IMR-90 (cell line): ENCODE results near the gene TMEM54. TPM values are rescaled to one million over a fixed set of nuclear protein-coding genes. Genes with fewer than 3 reads are reported as not detected.
"Not testable (repeated sequence)": the region's sequence is repeated elsewhere in the genome, so short reads cannot be mapped to it uniquely, and the experiment has no call there.

Experiments
- ATAC-seq: fragments of 200-7000 bp; cut with Tn5 transposase; 2 replicates; pipeline ENCODE4 v1.9.1; 2020; ENCODE audit warnings: low read depth, mild to moderate bottlenecking, moderate library complexity
- BruUV-seq: library from RNA; stranded (reverse); fragments of 400-500 nt; replicated peaks from 2 replicates; lab custom pipeline; 2021; lab: Mats Ljungman, UMichigan
- CTCF ChIA-PET: fragments of 300-600 bp; formaldehyde crosslinking; extraction: SDS; loops from one replicate; lab custom pipeline; 2021; ENCODE audit warnings: antibody characterized with exemption; lab: Yijun Ruan, JAX
- POLR2A ChIA-PET: fragments of 300-600 bp; sonication (Branson Sonifier 250); formaldehyde crosslinking; loops from one replicate; lab custom pipeline; 2022; ENCODE audit warnings: antibody characterized with exemption; ENCODE audit not compliant: unreplicated experiment; lab: Charles Lee
- DNase-seq: peaks from one replicate; pipeline ENCODE4 v3.0.0; 2013
- H2AFZ ChIP-seq: replicated peaks from 2 replicates; pipeline ENCODE3; 2013; ENCODE audit warnings: low read length, mild to moderate bottlenecking; ENCODE audit not compliant: poor library complexity
- H2AK5ac ChIP-seq: 2 replicates; pipeline ENCODE4 v1.6.1; 2013; ENCODE audit warnings: low read depth, low read length, inconsistent platforms
- H2AK9ac ChIP-seq: replicated peaks from 2 replicates; pipeline ENCODE3; 2013; ENCODE audit warnings: mild to moderate bottlenecking, low read depth, low read length, moderate library complexity; ENCODE audit not compliant: poor library complexity
- H2BK120ac ChIP-seq: 2 replicates; pipeline ENCODE4 v1.6.1; 2013; ENCODE audit warnings: low read depth, low read length, inconsistent platforms
- H2BK15ac ChIP-seq: 3 replicates; pipeline ENCODE4 v1.6.1; 2013; ENCODE audit warnings: low read depth, low read length, inconsistent platforms
- H2BK20ac ChIP-seq: 2 replicates; pipeline ENCODE4 v1.6.1; 2013; ENCODE audit warnings: low read depth, mild to moderate bottlenecking, inconsistent platforms, low read length, moderate library complexity
- H2BK5ac ChIP-seq: 2 replicates; pipeline ENCODE4 v1.6.1; 2013; ENCODE audit warnings: mild to moderate bottlenecking, low read depth, low read length, inconsistent platforms; ENCODE audit not compliant: poor library complexity, severe bottlenecking
- H3K14ac ChIP-seq: replicated peaks from 2 replicates; pipeline ENCODE4 v1.6.1; 2013; ENCODE audit warnings: low read depth, low read length, inconsistent platforms
- H3K18ac ChIP-seq: 2 replicates; pipeline ENCODE4 v1.6.1; 2013; ENCODE audit warnings: low read depth, low read length, control low read depth
- H3K23ac ChIP-seq: 2 replicates; pipeline ENCODE4 v1.6.1; 2013; ENCODE audit warnings: low read depth, low read length, inconsistent platforms
- H3K27ac ChIP-seq: 2 replicates; pipeline ENCODE4 v1.5.1; 2013; ENCODE audit warnings: mild to moderate bottlenecking, control low read depth, low read length; ENCODE audit not compliant: insufficient read depth
- H3K27me3 ChIP-seq: 2 replicates; pipeline ENCODE4 v1.6.1; 2013; ENCODE audit warnings: low read length; ENCODE audit not compliant: control insufficient read depth, insufficient read depth
- H3K36me3 ChIP-seq: 2 replicates; pipeline ENCODE4 v1.6.1; 2013; ENCODE audit warnings: low read length, mixed read lengths; ENCODE audit not compliant: control insufficient read depth, insufficient read depth
- H3K4ac ChIP-seq: 2 replicates; pipeline ENCODE4 v1.6.1; 2013; ENCODE audit warnings: low read depth, low read length, inconsistent platforms
- H3K4me1 ChIP-seq: 2 replicates; pipeline ENCODE4 v1.6.1; 2013; ENCODE audit warnings: low read length, mixed read lengths; ENCODE audit not compliant: control insufficient read depth, insufficient read depth
- H3K4me2 ChIP-seq: 2 replicates; pipeline ENCODE4 v1.6.1; 2013; ENCODE audit warnings: low read depth, mild to moderate bottlenecking, control low read depth, low read length, moderate library complexity
- H3K4me3 ChIP-seq: 2 replicates; pipeline ENCODE4 v1.5.1; 2013; ENCODE audit warnings: low read depth, mild to moderate bottlenecking, control low read depth, low read length, moderate library complexity; ENCODE audit not compliant: insufficient read depth
- H3K56ac ChIP-seq: 2 replicates; pipeline ENCODE4 v1.6.1; 2013; ENCODE audit warnings: low read length, inconsistent platforms; ENCODE audit not compliant: insufficient read depth; ENCODE audit errors: extremely low read depth
- H3K79me1 ChIP-seq, 2 experiments: 2 replicates each; pipeline ENCODE4 v1.6.1; 2013; ENCODE audit warnings: low read length in 2 of 2, inconsistent platforms in 1 of 2, low read depth in 1 of 2
- H3K9ac ChIP-seq: 2 replicates; pipeline ENCODE4 v1.6.1; 2013; ENCODE audit warnings: low read depth, low read length, control low read depth
- H3K9me1 ChIP-seq: 2 replicates; pipeline ENCODE4 v1.6.1; 2013; ENCODE audit warnings: low read length, inconsistent platforms; ENCODE audit not compliant: insufficient read depth
- H3K9me3 ChIP-seq: 2 replicates; pipeline ENCODE4 v1.6.1; 2013; ENCODE audit warnings: low read length; ENCODE audit not compliant: control insufficient read depth, insufficient read depth
- H4K20me1 ChIP-seq: 2 replicates; pipeline ENCODE4 v1.6.1; 2013; ENCODE audit warnings: low read length, inconsistent platforms; ENCODE audit not compliant: insufficient read depth
- H4K5ac ChIP-seq: 2 replicates; pipeline ENCODE4 v1.6.1; 2013; ENCODE audit warnings: mild to moderate bottlenecking, low read depth, low read length, control low read depth
- H4K8ac ChIP-seq, 2 experiments: 2 replicates each; pipeline ENCODE4 v1.6.1; 2013; ENCODE audit warnings: low read depth in 2 of 2, low read length in 2 of 2, control low read depth in 1 of 2, inconsistent platforms in 1 of 2
- H4K91ac ChIP-seq: 2 replicates; pipeline ENCODE4 v1.6.1; 2013; ENCODE audit warnings: low read depth, low read length, inconsistent platforms; ENCODE audit not compliant: insufficient read depth
- WGBS, 2 experiments: methylation state at CpG; one replicate each; pipeline versions ENCODE4 v1.1.5 to v1.1.7; 2013; ENCODE audit warnings: missing lambda C conversion rate in 2 of 2; ENCODE audit not compliant: insufficient read length in 1 of 2; ENCODE audit errors: extremely low coverage in 2 of 2; 5-methylcytosine and 5-hydroxymethylcytosine counted together
- dilution Hi-C: fragments of 300-500 bp; cut with HindIII; formaldehyde crosslinking; loops from one replicate; pipeline ENCODE4 v1.14.3; 2018; ENCODE audit warnings: low sequenced_read_pairs; ENCODE audit not compliant: unreplicated experiment
- in situ Hi-C: fragments of 300-500 bp; cut with MboI; formaldehyde crosslinking; loops from 3 replicates; pipeline ENCODE4 v1.14.3; 2019; ENCODE audit warnings: low sequenced_read_pairs, inconsistent platforms, mixed read lengths
- intact Hi-C: fragments of 100-400 bp; cut with micrococcal nuclease; formaldehyde crosslinking; loops from 2 replicates; pipeline ENCODE4 v1.10.0; 2022
- polyA plus RNA-seq, 3 experiments: library from polyadenylated mRNA; depleted of rRNA; stranded (reverse); fragments of >200 nt; gene quantifications; 2 replicates each; pipeline ENCODE4 v1.2.3, GENCODE V29; 2012; ENCODE audit warnings: low replicate concordance in 1 of 3
- total RNA-seq: library from RNA; depleted of rRNA; stranded (reverse); fragments of >200 nt; gene quantifications from 2 replicates; pipeline ENCODE4 v1.2.3, GENCODE V29; 2012

The TMEM54 gene
- total and polyA plus RNA-seq, 2 of the 4 experiments (the other 2 are of a cell fraction), result 25.5 to 75.2 TPM

- H2BK20ac ChIP-seq, H3K36me3 ChIP-seq, H4K5ac ChIP-seq, H3K27ac ChIP-seq, H3K18ac ChIP-seq, H4K91ac ChIP-seq, dilution Hi-C loops, H2BK5ac ChIP-seq, H3K9me1 ChIP-seq, H2AK5ac ChIP-seq, H3K14ac ChIP-seq, intact Hi-C loops, H2AFZ ChIP-seq, H2BK120ac ChIP-seq, BruUV-seq, H4K20me1 ChIP-seq, H2AK9ac ChIP-seq, H3K9me3 ChIP-seq, ATAC-seq, DNase-seq, H3K23ac ChIP-seq, H2BK15ac ChIP-seq, H3K4me3 ChIP-seq, H4K8ac ChIP-seq, H3K56ac ChIP-seq, H3K79me1 ChIP-seq, H3K27me3 ChIP-seq, POLR2A ChIA-PET, H3K4me2 ChIP-seq, H3K4me1 ChIP-seq, H3K4ac ChIP-seq, H3K9ac ChIP-seq, in situ Hi-C loops: not testable (repeated sequence)
- CTCF ChIA-PET, result interaction anchor here (0.6 kb wide), 1 partner anchor 421 kb away, joined by 3 read pairs; no protein-coding TSS in a partner anchor
- 71% methylated on average over 7 of the region's 10 CpGs; no CpG with 5 or more reads in 1 of the 2 experiments for whole genome bisulfite sequencing, 2 experiments
These were observed 4.4 kb upstream of the TMEM54 start for GRCh38 chr1:32905588-32905987.
